CD4-positive, alpha-beta memory T cell (primary cell): ENCODE measurements around the gene ARHGEF26. TPM values are rescaled to one million over a fixed set of nuclear protein-coding genes. Genes with fewer than 3 reads are reported as not detected.

ENCODE experiments used
- CTCF ChIA-PET: fragments of 350-600 bp; sonication (Branson Sonifier 250); formaldehyde crosslinking; loops from one replicate; lab custom pipeline; 2021; ENCODE audit warnings: inconsistent platforms; ENCODE audit not compliant: partially characterized antibody; lab: Charles Lee
- POLR2A ChIA-PET: fragments of 350-600 bp; sonication (Branson Sonifier 250); formaldehyde crosslinking; loops from one replicate; lab custom pipeline; 2021; ENCODE audit not compliant: partially characterized antibody; lab: Charles Lee
- DNase-seq, 5 donors: peaks; one replicate each; pipeline versions ENCODE4 v3.0.0 to v3.0.0-alpha.2; 2020 to 2022; ENCODE audit warnings: mixed read lengths in 1 of 5
- H3K27ac ChIP-seq: one replicate; pipeline ENCODE4 v1.7.0; 2013; ENCODE audit warnings: low read depth, low read length
- H3K27me3 ChIP-seq: 2 replicates; pipeline ENCODE4 v1.7.0; 2013; ENCODE audit warnings: mild to moderate bottlenecking, low read length, moderate library complexity; ENCODE audit not compliant: insufficient read depth
- H3K36me3 ChIP-seq: 2 replicates; pipeline ENCODE4 v1.7.0; 2013; ENCODE audit warnings: mild to moderate bottlenecking, low read length, moderate library complexity; ENCODE audit not compliant: insufficient read depth
- H3K4me1 ChIP-seq: 2 replicates; pipeline ENCODE4 v1.7.0; 2013; ENCODE audit warnings: mild to moderate bottlenecking, low read length, moderate library complexity; ENCODE audit not compliant: insufficient read depth
- H3K4me3 ChIP-seq, 2 donors: one replicate each; pipeline ENCODE4 v1.7.0; 2013; ENCODE audit warnings: low read length in 2 of 2, mild to moderate bottlenecking in 1 of 2
- H3K9me3 ChIP-seq, 2 donors: one replicate each; pipeline ENCODE4 v1.7.0; 2013; ENCODE audit warnings: low read length in 2 of 2, control low read depth in 1 of 2; ENCODE audit not compliant: control insufficient read depth in 1 of 2
- H3K27ac Mint-ChIP-seq, 7 donors: one replicate each; pipeline ENCODE4 v1.8.0; 2020 to 2021; ENCODE audit warnings: mixed read lengths in 7 of 7, mild to moderate bottlenecking in 6 of 7, inconsistent platforms in 3 of 7, moderate library complexity in 3 of 7
- H3K27me3 Mint-ChIP-seq, 2 donors: one replicate each; pipeline ENCODE4 v1.8.0; 2020 to 2021; ENCODE audit warnings: mixed read lengths in 2 of 2
- H3K36me3 Mint-ChIP-seq, 2 donors: one replicate each; pipeline ENCODE4 v1.8.0; 2020 to 2021; ENCODE audit warnings: mixed read lengths in 2 of 2, inconsistent platforms in 1 of 2, mild to moderate bottlenecking in 1 of 2
- H3K4me1 Mint-ChIP-seq, 4 donors: one replicate each; pipeline ENCODE4 v1.8.0; 2020 to 2021; ENCODE audit warnings: mixed read lengths in 4 of 4, mild to moderate bottlenecking in 1 of 4
- H3K4me3 Mint-ChIP-seq, 8 donors: one replicate each; pipeline ENCODE4 v1.8.0; 2020 to 2021; ENCODE audit warnings: mixed read lengths in 8 of 8, mild to moderate bottlenecking in 7 of 8, moderate library complexity in 6 of 8, inconsistent platforms in 3 of 8
- H3K9me3 Mint-ChIP-seq, 8 donors: one replicate each; pipeline ENCODE4 v1.8.0; 2020 to 2021; ENCODE audit warnings: mixed read lengths in 8 of 8, mild to moderate bottlenecking in 5 of 8, inconsistent platforms in 3 of 8, moderate library complexity in 1 of 8
- intact Hi-C: fragments of 100-400 bp; cut with micrococcal nuclease; formaldehyde crosslinking; loops from one replicate; pipeline ENCODE4 v1.15.1; 2023
- polyA plus RNA-seq, 2 donors: library from polyadenylated mRNA; unstranded; fragments of 300-500 nt; fragmentation: Illumina TruSeq; gene quantifications; one replicate each; pipeline ENCODE4 v1.2.3, GENCODE V29; 2021
- total RNA-seq, 2 experiments: library from RNA; stranded (reverse); gene quantifications; one replicate each; pipeline ENCODE4 v1.2.3, GENCODE V29; 2021

The ARHGEF26 gene
- total and polyA plus RNA-seq, 4 experiments from 2014 or later = 0.06 to 0.33 (median 0.16) TPM

DNA sequence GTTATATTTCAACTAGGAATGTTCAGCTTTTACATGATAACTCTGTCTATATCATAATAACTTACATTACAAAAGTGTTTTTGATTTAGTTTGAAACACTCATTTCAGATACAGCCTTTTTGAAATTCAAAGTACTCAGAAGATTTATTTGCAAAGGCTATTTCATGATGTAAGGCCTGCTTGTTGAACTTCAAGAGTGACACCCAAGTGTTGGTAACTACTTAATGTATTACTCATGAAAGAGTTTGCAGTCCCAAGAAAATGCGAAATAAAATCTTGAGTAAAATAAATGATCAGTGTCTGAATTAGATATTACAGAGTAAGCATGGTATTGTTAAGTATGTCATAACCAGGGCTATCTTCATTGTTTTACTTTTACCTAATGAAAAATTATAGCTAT lies 35.3 kb downstream of the ARHGEF26 start:
- Mint-ChIP-seq H3K4me3 (no peak overlapping the region), H3K4me1 (no peaks in the 10 kb centered on the region), H3K36me3 (no peaks in the 10 kb centered on the region), H3K9me3 (no peaks in the 10 kb centered on the region), H3K27me3 (peaks cover 7 to 10% of the 10 kb centered on the region in 2 donors), H3K27ac (no peak overlapping the region)
- Histone ChIP-seq H3K27me3 (no peaks in the 10 kb centered on the region), H3K4me1 (no peaks in the 10 kb centered on the region), H3K36me3 (no peaks in the 10 kb centered on the region), H3K27ac (no peak overlapping the region), H3K4me3 (no peak overlapping the region), H3K9me3 (no peaks in the 10 kb centered on the region)
- ChIA-PET POLR2A (no interaction called here), CTCF (no interaction called here)
- no peak for DNase-seq
- intact Hi-C loops = no loop called here

GRCh38 chr3:154161806-154162205 lies 40.6 kb downstream of the ARHGEF26 start:
- no peak for DNase-seq
- no peaks in the 10 kb centered on the region for H3K27me3 ChIP-seq
- ChIA-PET POLR2A (no interaction called here), CTCF (no interaction called here)
- H3K27ac Mint-ChIP-seq = no peak overlapping the region
- H3K27ac ChIP-seq = no peak overlapping the region
- peaks cover 5 to 7% of the 10 kb centered on the region in 2 donors for H3K27me3 Mint-ChIP-seq
- no peaks in the 10 kb centered on the region for H3K4me1 ChIP-seq
- intact Hi-C loops = no loop called here
- H3K9me3 Mint-ChIP-seq = no peaks in the 10 kb centered on the region
- no peaks in the 10 kb centered on the region for H3K36me3 Mint-ChIP-seq
- no peaks in the 10 kb centered on the region for H3K36me3 ChIP-seq
- no peak overlapping the region for H3K4me3 ChIP-seq
- H3K9me3 ChIP-seq = no peaks in the 10 kb centered on the region
- no peak overlapping the region for H3K4me3 Mint-ChIP-seq
- H3K4me1 Mint-ChIP-seq = no peaks in the 10 kb centered on the region

- Histone ChIP-seq H3K4me1 (no peaks in the 10 kb centered on the region), H3K27ac (no peak overlapping the region), H3K9me3 (no peaks in the 10 kb centered on the region), H3K36me3 (no peaks in the 10 kb centered on the region), H3K27me3 (no peaks in the 10 kb centered on the region), H3K4me3 (no peak overlapping the region)
- ChIA-PET POLR2A (no interaction called here), CTCF (no interaction called here)
- H3K4me3 Mint-ChIP-seq = no peak overlapping the region
- no peaks in the 10 kb centered on the region for H3K4me1 Mint-ChIP-seq
- no peaks in the 10 kb centered on the region for H3K36me3 Mint-ChIP-seq
- DNase-seq = no peak
- peaks cover 1 to 7% of the 10 kb centered on the region in 2 donors for H3K27me3 Mint-ChIP-seq
- no peak overlapping the region for H3K27ac Mint-ChIP-seq
- no peaks in the 10 kb centered on the region for H3K9me3 Mint-ChIP-seq
- intact Hi-C loops = no loop called here
Observed at GRCh38 chr3:154164387-154164786, 43.2 kb downstream of the ARHGEF26 start.

GRCh38 chr3:154168998-154169795 lies 48.0 kb downstream of the ARHGEF26 start:
- no peak for DNase-seq
- CTCF ChIA-PET = no interaction called here
- Histone ChIP-seq H3K4me3 (no peak overlapping the region), H3K4me1 (no peaks in the 10 kb centered on the region), H3K36me3 (no peaks in the 10 kb centered on the region), H3K9me3 (no peaks in the 10 kb centered on the region), H3K27me3 (no peaks in the 10 kb centered on the region), H3K27ac (no peak overlapping the region)
- intact Hi-C loops = no loop called here
- H3K9me3 Mint-ChIP-seq = no peaks in the 10 kb centered on the region
- H3K27ac Mint-ChIP-seq = peak overlapping the region in 1 of 7 donors; percentile 25
- no peaks in the 10 kb centered on the region for H3K36me3 Mint-ChIP-seq
- POLR2A ChIA-PET = no interaction called here
- H3K27me3 Mint-ChIP-seq = peaks cover 4 to 5% of the 10 kb centered on the region in 2 donors
- no peaks in the 10 kb centered on the region for H3K4me1 Mint-ChIP-seq
- H3K4me3 Mint-ChIP-seq = no peak overlapping the region

DNA sequence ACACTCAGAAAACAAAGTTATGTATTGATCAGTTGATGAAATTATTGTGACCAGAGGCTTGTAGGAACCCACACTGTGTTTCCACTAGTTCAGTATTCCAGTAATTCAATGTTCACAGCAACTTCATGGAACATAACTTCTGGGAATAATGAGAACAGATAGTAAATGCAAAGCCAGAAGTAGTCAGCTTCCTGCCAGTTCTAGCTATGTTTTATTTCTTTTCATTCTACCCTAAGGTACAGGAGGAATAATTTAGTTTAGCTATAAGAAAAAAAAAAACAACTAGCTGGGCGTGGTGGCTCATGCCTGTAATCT lies 48.6 kb downstream of the ARHGEF26 start:
- H3K27ac ChIP-seq = no peak overlapping the region
- H3K36me3 Mint-ChIP-seq = no peaks in the 10 kb centered on the region
- H3K9me3 ChIP-seq = no peaks in the 10 kb centered on the region
- no peaks in the 10 kb centered on the region for H3K27me3 ChIP-seq
- ChIA-PET CTCF (no interaction called here), POLR2A (no interaction called here)
- H3K9me3 Mint-ChIP-seq = no peaks in the 10 kb centered on the region
- no peak overlapping the region for H3K4me3 Mint-ChIP-seq
- intact Hi-C loops = no loop called here
- H3K27ac Mint-ChIP-seq = no peak overlapping the region
- DNase-seq = no peak
- H3K4me1 ChIP-seq = no peaks in the 10 kb centered on the region
- peaks cover 4 to 5% of the 10 kb centered on the region in 2 donors for H3K27me3 Mint-ChIP-seq
- no peaks in the 10 kb centered on the region for H3K36me3 ChIP-seq
- no peaks in the 10 kb centered on the region for H3K4me1 Mint-ChIP-seq
- H3K4me3 ChIP-seq = no peak overlapping the region

- POLR2A ChIA-PET = no interaction called here
- H3K27ac ChIP-seq = no peak overlapping the region
- H3K27ac Mint-ChIP-seq = no peak overlapping the region
- H3K36me3 ChIP-seq = no peaks in the 10 kb centered on the region
- intact Hi-C loops = no loop called here
- DNase-seq = no peak
- H3K4me1 ChIP-seq = no peaks in the 10 kb centered on the region
- peaks cover 4 to 5% of the 10 kb centered on the region in 2 donors for H3K27me3 Mint-ChIP-seq
- H3K36me3 Mint-ChIP-seq = no peaks in the 10 kb centered on the region
- H3K4me3 ChIP-seq = no peak overlapping the region
- no peaks in the 10 kb centered on the region for H3K4me1 Mint-ChIP-seq
- H3K27me3 ChIP-seq = no peaks in the 10 kb centered on the region
- H3K4me3 Mint-ChIP-seq = no peak overlapping the region
- CTCF ChIA-PET = no interaction called here
- H3K9me3 ChIP-seq = no peaks in the 10 kb centered on the region
- no peaks in the 10 kb centered on the region for H3K9me3 Mint-ChIP-seq
Observed at GRCh38 chr3:154170300-154170699, 49.1 kb downstream of the ARHGEF26 start.

DNA sequence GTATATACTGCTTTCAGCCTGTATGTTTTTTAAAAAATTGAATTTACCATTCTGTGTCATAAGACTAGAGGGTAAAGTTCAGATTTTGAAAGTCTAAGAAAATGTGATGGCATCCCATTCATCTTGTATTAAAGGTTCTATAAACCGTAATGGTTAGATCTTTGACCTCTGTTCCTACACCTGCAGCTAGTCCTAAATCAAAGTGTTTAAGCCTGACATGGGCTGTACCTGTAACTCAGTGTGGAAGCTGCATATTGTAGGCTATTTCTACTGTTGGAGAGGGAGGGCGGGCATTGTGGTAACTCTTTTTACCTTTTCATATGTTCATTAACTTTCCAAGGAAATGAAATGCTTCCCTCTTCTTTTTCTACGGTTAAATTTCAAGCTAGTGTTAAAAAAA lies 53.9 kb downstream of the ARHGEF26 start:
- intact Hi-C loops = no loop called here
- no peak for DNase-seq
- H3K4me3 Mint-ChIP-seq = no peak overlapping the region
- Histone ChIP-seq H3K36me3 (no peaks in the 10 kb centered on the region), H3K9me3 (no peaks in the 10 kb centered on the region), H3K27me3 (no peaks in the 10 kb centered on the region), H3K4me3 (no peak overlapping the region), H3K27ac (no peak overlapping the region), H3K4me1 (no peaks in the 10 kb centered on the region)
- ChIA-PET CTCF (no interaction called here), POLR2A (no interaction called here)
- H3K9me3 Mint-ChIP-seq = peaks cover 0 to 2% (median 0%) of the 10 kb centered on the region in 8 donors
- H3K4me1 Mint-ChIP-seq = no peaks in the 10 kb centered on the region
- H3K36me3 Mint-ChIP-seq = no peaks in the 10 kb centered on the region
- H3K27ac Mint-ChIP-seq = no peak overlapping the region
- peaks cover 0 to 1% of the 10 kb centered on the region in 2 donors for H3K27me3 Mint-ChIP-seq
